CD4-positive, alpha-beta T cell treated with Interferon gamma for 1 hour (primary cell): ENCODE results near the gene HMMR.
"Not testable (repeated sequence)": the region's sequence is repeated elsewhere in the genome, so short reads cannot be mapped to it uniquely, and the experiment has no call there.

Source experiments
- DNase-seq: peaks from one replicate; pipeline ENCODE4 v3.0.0-alpha.2; 2020

Gene HMMR

GRCh38 chr5:163509291-163509951, 49.0 kb downstream of the HMMR start:
- no peak for DNase-seq

DNA sequence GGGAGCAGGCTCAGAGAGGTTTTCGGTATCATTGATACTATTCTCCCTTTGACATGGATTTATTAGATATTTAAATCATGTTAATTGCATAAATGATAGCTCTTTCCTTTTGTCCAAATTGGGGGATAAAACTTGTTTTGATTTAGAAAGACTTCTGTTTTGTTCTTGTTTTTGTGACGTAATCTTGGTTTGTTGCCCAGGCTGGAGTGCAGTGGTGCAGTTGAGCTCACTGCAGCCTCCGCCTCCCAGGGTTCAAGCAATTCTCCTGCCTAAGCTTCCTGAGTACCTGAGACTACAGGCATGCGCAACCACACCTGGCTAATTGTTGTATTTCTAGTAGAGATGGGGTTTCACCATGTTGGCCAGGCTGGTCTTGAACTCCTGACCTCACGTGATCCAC, 52.1 kb downstream of the HMMR start:
- DNase-seq: no peak

DNA sequence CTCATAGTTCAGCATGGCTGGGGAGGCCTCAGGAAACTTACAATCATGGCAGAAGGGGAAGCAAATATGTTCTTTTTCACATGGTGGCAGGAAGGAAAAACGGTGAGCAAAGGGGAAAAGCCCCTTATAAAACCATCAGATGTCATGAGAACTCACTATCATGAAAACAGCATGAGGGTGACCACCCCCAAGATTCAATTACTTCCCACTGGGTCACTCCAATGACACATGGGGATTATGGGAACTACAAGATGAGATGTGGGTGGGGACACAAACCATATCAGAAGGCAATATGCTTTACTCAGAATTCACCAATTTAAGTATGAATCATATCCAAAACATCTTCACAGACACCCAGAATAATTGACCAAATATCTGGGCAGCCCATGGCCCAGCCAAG, 64.7 kb downstream of the HMMR start:
- DNase-seq: no peak

DNA sequence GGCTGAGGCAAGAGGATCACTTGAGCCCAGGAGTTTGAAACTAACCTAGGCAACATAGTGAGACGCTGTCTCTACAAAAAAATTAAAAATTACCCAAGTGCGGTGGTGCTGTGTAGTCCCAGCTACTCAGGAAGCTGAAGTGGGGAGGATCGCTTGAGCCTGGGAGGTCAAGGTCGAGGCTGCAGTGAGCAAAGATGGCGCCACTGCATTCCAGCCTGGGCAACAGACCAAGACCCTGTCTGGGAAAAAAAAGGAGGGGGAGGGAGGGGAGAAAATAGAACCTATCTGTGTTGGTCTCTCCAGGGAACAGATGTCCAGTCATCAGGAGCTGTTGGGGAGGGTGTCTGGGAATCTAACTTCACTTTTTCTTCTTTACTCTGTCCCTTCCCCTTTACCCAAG, 69.3 kb downstream of the HMMR start:
- no peak for DNase-seq

GRCh38 chr5:163531272-163531671, 70.8 kb downstream of the HMMR start:
- no peak for DNase-seq

DNA sequence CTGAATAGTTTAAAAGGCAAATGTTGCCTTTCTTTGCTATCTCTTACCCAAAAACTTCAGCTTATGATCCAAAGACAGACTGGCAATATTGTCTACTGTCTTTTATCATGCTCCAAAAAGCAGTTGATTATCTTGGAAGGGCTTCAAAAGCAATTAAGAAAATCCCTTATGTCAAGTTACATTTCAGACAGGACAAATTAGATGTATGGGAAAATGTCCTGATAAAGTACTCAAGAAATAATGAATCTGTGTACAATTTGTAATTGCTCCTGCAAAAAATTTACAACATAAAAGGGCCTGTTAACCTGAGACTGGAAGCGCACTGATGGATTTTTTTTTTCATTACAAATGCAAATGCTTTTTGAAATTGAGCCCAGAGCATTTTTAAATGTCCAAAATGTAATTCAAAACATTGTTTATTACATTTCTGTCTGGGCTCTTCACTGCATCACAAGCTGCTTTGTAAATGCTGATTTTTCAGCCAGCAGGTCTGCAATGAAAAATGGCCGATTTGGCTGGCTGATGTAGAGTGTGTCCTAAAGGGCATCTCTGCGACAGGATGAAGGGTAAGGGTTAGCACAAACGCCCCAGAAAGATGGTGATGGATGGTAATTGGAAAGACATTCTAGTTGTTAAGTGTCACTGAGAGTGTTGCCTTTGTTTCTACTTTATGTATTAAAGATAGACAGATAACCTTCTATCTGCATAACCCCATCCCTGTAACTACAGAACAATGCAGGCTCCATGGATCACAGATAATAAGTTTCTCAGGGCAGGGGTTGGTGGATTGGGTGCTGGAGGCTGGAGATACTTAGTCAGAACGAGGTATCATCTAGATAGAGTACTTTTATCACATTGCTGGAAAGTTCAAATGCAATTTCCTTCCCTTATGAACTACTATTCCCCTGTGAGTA, 72.0 kb downstream of the HMMR start:
- no peak for DNase-seq

DNA sequence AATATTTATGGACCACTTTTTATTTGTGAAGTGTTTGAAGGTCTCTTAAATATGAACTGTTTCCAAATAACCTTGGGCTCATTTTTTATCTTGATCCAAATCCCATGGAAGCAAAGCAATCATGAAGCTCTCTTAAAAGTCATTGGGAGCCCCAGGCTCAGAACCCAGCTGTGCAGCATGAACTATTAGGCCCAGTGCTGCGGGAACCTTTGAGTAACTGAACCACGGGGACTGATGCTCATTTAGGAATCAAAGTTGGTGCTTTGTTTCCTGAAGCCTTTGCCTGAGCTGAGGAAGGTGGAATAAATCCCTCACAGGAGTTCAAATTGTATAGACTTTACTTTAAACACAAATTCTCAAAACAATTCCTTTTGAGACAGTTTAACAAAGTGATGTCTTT, 72.8 kb downstream of the HMMR start:
- DNase-seq: no peak

DNA sequence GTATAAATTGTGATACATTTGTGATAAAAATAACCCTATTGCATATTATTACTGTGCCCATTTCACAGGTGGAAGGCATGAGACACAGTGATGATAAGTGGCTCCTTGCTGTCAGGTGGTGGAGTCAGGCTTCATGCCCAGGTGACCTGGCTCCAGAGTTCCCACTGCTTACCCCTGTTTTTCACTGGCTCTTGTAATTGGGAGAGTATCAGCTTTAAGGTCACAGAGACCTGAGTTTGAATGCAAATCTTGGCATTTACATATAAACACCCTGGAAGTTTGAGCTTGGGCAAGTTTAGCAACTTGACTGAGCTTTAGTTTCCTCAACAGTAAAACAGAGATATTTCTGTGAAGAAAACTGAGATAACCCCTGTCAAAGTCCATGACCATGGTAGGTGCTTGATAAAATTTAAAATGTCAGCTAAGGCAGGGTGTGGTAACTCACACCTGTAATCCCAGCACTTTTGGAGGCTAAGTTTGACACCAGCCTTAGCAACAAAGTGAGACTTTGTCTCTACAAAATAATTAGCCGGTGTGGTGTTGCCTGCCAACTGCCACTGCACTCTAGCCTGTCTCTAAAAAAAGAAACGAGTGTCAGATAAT, 74.2 kb downstream of the HMMR start:
- DNase-seq: no peak

- no peak for DNase-seq
These were observed 74.9 kb downstream of the HMMR start for GRCh38 chr5:163535290-163535689.

DNA sequence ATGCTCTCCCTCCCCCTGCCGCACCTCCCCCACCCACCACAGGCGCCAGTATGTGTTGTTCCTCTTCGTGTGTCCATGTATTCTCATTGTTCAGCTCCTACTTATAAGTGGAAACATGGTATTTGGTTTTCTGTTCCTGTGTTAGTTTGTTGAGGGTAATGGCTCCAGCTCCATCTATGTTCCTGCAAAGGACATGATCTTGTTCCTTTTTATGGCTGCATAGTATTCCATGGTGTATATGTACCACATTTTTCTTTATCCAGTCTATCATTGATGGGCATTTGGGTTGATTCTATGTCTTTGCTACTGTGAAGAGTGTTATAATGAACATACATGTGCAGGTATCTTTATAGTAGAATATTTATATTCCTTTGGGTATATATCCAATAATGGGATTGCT, 76.0 kb downstream of the HMMR start:
- not testable (repeated sequence) for DNase-seq

DNA sequence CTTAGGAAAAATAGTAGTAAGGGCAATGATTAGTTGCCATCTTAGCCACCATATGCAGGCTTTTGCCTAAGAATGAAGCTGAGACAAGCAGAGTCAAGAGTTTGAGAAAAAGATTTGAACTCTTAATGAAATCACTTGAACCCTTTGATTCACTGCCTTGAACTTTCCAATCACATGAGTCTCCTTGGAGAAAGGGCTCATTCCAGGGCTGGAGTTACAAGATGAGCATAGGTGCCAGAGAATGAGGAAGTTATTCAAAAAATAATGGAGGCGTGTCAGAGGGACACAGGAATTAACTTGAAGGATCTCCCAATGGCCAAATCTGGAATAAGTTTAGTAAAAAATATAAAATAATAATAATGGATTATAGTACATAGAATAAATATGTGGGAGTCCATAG, 80.3 kb downstream of the HMMR start:
- DNase-seq: no peak
